NCI-H2227 (cell line): ENCODE data around the gene CCDC69.
"Not testable (repeated sequence)": the region's sequence is repeated elsewhere in the genome, so short reads cannot be mapped to it uniquely, and the experiment has no call there.

ENCODE experiments used
- DNase-seq: peaks from one replicate; lab custom pipeline; 2025; ENCODE audit not compliant: unreplicated experiment; lab: John Stamatoyannopoulos, UW

The CCDC69 gene

DNA sequence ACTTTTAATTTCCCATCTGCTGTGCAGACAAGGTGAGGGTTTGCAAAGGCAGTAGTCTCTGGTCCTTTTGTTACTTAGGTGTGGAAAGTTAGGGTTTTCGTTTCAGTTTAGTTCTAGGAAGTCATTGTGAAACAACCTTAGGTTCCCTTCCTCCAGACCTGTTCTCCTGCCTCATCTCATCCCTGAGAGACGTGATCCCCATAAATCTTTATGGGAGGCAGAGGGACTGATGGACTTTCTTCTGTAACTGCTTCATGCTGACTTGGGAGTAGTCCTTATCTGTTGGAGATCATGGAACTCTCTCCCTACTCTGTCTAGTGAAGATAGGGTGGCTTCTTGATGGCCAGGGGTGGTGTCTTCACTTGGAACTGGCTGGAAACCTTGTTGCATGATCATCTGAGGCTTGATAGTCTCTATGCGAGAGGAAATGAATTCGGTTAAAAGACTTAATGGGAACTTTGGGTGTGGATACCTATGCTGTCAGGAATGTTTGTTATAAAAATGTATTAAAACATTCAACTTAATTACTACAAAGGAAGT lies 21.9 kb upstream of the CCDC69 start:
- no peak for DNase-seq

DNA sequence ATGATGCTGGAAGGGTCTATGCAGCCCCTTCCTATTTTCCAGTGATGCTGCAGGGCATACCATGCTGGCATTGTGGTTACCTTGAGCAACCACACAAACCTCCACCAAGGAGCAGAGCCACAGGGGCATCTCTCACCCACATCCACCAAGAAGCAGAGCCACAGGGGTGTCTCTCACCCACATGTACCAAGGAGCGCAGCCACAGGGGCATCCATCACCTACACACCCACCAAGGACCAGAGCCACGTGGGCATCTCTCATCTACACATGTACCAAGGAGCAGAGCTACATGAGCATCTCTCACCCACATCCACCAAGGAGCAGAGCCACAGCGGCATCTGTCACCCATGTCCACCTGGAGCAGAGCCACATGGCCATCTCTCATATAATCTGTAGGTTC lies 20.3 kb upstream of the CCDC69 start:
- no peak for DNase-seq

DNA sequence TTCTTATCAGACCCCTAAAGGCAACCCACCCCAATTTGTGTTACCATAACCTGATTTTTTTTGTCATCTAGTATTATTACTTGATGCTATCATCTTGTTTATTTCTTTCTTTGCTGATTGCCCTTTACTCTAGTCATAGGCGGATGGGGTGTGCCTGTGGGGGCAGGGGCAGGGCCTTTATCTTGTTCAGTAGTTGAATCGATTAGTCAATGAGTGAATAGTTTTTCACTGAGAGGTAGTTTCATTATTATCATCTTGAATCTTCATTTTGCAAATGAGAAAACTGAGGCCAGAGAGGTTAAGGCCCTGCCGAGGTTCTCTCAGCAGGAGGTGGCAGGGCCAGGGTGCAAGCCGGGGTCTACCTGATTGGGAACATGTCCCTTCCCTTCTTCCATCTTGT lies 19.7 kb upstream of the CCDC69 start:
- no peak for DNase-seq

DNA sequence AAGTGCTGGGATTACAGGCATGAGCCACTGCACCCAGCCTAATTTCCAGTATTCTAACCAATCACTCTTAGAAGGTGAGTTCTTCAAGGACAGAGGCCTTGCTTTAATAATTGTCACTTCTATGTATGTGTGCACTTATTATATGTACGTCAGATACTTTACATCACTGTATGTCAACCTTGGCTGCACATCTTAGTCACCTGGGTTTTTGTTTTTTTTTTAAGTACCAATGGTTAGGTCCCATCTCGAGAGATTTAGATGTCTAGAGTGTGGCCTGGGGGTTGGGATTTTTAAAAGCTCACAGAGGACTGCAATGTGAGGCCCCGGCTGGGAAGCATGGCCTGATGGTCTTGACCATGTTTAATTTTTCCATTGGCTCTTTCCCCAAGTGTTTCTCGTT lies 19.2 kb upstream of the CCDC69 start:
- DNase-seq: no peak

DNA sequence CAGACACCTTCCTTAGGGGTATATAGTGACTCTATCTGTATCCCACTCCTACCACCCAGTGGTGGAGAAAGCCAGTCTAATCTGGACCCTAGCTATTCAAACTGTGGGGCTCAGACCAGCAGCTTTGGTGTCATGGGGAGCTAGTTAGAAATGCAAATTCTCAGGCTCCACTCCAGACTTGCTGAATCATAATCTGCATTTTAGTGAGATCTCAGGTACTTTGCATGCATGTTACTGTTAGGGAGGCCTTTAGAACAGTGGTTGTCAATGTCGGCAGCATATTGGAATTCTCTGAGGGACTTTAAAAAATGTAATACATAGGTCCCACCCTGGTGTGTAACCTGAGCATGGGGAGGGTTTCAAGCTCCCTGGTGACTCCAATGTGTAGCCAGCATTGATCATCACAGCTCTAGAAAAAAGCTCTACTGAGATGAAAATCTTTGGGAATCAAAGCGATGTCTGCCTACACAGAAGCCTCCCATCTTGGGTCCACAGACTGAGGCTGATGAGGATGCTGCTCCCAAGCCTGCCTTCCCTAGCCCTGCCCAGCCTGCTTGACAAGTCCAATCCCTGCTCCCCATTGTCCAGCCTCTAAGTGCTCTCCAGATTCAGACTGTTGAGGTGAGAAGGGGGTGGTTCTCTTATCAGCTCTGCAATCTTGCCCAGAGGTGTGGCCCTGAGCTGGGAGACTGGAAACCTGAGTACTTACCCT lies 17.2 kb upstream of the CCDC69 start:
- no peak for DNase-seq

DNA sequence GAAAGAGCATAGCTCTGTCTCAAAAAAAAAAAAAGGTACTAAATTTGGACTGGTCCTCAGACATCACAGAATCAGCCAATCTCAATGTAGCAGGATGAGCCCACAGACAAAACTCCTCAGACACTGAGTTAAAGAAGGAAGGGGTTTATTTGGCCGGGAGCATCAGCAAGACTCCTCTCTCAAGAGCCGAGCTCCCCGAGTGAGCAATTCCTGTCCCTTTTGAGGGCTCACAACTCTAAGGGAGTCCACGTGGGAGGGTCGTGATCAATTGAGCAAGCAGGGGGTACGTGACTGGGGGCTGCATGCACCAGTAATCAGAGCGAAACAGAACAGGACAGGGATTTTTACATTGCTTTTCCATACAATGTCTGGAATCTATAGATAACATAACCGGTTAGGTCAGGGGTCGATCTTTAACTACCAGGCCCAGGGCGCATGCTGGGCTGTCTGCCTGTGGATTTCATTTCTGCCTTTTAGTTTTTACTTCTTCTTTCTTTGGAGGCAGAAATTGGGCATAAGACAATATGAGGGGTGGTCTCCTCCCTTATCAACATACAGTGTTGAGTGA lies 16.5 kb upstream of the CCDC69 start:
- not testable (repeated sequence) for DNase-seq

DNA sequence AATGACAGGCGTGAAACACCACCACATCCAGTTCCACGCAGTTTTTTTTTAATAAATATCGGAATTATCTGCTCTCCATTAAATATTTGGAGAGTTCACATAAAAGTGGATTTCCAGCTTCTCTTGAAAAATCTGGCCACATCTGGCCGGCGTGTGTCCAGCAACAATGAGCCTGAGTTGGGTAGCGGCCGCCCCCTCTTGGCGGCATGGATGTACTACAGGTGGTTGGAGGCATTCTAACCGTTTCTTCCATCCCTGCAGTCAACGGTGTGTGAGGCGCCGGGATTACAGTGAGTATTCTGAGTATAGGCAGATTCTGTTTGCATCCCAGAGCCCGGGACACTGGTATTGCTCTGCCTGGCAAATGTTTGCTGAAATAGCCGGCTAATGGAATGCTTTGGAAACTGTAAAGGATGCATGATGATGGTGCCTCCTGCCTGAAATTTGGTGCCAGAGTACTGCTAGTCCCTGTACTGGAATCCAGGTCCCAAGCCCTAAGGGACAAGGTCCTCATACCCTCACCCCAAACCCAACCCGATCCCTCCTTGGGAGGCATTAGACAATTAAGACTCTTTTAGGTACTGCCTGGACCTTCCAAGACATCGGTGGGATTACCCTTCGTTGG lies 15.5 kb upstream of the CCDC69 start:
- peak; percentile 61 for DNase-seq

DNA sequence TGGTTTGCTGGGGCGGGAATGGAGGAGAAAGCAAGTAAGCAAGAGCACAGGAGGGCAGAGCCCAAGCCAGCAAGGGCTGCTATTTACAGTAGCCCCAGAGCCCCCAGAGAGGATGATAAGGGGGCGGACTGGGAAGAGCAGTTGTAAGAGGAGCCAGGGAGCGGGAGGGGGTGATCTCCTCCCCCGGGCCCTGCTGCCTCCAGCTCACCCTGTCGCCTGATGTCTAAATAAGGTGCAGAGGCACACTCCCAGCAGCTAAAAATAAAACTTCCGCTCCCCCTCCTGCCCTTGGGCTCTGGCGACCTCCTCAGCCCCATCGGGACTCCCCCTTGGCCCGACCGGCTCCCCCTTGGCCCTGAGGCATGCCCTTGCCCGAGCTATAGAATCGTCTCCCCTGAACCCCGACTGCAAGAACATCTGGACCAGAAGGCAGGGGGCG lies 14.4 kb upstream of the CCDC69 start:
- DNase-seq: no peak

DNA sequence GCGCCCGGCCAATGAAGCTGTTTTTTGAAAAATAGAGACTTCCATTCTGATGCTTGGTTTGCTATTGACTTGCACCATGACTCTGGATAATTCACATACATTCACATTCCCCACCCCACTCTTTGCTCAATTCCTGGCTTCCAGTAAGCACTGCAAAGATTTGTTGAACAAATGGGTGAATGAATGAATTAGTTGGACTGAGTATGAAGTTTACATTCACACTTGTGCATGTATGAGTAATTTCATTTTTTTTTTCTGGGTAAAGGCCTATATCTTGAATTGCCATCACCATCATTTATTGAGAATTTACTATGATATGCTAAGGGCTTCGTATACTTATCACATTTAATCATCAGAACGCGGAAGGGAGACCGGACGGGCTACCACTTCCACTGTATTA lies 13.8 kb upstream of the CCDC69 start:
- no peak for DNase-seq

DNA sequence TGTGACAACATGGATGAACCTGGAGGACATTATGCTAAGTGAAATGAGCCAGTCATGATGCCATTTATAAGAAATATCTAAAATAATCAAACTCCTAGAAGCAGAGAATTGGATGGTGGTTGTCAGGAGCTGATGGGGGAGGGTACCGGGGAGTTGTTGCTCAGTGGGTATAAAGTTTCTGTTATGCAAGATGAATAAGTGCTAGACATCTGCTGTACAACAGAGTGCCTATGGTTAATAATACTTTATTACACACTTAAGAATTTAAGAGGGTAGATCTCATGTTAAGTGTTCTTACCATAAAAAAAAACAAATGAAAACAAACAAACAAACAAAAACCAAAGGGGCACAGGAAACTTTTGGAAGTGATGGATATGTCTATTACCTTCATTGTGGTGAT lies 13.0 kb upstream of the CCDC69 start:
- no peak for DNase-seq

DNA sequence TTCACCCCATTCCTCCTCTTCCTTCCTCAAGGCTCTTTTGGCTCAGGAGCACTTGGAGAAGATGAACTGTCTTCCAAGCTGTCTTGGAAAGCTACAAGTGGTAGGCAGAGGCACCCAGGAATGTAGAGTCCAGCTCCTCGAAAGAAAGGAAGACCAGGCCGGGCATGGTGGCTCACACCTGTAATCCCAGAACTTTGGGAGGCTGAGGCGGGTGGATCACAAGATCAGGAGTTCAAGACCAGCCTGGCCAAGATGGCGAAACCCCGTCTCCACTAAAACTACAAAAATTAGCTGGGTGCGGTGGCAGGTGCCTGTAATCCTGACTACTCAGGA lies 11.3 kb upstream of the CCDC69 start:
- not testable (repeated sequence) for DNase-seq

DNA sequence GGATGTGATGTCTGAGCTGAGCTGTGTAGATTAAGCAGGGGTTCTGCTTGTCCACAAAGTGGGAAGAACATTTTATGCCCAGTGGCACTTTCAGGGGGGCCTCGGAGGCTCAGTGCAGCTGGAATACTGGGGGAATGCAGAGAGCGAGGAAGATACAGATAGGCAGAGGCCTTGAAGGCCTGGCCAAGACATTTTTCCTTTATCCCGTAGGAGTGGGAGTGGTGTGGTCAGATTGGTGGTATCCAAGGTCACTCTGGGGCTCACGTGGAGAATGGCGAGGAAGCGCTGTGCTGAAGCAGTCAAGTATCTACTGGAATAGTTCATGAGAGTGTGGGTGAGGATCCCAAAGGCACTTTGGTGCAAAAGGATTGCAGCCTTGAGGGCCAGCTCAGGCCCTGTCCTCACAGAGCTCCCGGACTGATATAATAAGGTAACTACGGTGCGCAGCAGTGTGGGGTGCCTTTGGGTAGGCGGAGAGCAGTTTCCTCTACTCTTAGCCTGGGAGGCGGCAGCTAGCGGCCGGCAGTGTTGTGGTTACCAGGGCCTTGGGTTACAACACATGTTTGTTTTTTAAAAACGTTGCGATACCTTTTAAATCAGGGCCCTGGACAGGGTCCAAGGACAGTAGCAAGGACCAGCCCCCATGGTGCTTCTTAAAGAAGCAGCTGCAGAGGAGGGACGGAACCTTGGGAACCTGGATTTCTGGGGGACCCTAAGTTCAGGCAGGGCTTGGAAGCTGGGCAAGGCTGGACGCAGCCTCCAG lies 10.8 kb upstream of the CCDC69 start:
- no peak for DNase-seq

DNA sequence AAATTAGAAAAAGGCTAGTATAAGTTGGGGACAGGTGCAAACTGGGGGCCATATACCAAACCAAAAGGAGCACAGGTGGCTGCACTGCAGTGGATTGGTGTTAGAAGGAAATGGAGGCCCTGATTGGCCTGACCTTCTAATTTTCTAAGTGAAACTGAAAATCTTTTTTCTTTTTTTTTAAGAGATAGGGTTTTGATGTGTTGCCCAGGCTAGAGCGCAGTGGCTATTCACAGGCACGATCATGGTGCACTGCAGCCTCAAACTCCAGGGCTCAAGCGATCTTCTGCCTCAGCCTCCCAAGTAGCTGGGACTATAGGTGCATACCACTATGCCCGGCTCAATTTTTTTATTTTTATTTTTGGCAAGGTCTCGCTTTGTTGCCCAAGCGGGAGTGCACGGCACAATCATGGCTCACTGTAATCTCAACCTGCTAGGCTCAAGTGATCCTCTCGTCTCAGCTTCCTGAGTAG lies 9.8 kb upstream of the CCDC69 start:
- no peak for DNase-seq

DNA sequence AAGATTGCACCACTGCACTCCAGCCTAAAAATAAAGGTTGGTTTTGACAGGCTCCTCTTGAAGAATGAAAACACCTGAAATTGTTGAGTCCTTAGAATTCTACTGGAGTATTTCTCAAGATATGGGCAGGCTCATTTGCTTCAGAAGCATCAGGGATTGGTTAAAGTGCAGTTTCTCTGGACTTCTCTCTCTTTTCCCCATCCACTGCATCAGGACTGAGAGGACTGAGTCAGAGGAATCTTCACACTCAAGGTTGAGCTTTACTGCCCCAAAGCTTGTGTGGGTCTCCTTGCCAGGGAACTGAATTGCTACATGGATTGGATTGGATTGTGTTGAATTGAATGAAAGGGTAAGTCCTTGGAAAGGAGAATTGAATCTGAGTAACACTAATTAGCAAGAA lies 7.5 kb upstream of the CCDC69 start:
- no peak for DNase-seq

DNA sequence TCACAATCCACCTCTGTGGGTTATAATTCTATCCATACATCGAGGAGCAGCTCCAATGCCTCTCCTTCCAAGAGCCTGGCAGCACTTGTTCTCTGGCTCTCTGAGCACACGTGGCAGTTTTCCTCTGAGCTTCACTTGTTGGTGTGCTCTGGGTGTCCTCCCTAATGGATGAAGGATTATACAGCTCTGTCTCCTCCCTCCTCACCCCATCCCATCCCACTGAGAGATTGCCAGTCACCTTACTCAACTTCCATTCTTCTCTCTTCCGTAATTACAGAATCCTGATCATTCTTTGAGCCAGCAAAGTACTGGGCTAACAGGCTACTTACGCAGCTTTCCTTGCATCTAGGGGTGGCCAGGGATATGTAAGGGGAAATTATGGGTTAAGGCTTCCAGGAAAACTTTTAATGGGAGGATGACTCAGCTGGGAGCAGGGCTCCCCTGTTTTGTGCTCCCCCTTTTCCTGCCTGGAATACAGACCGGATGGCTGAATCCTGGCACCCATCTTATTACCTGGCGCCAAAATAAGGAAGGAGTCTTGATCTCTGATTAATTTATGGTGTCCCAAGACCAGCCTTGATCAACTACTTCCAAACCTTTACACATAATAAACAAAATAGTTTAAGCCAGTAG lies 6.3 kb upstream of the CCDC69 start:
- no peak for DNase-seq

DNA sequence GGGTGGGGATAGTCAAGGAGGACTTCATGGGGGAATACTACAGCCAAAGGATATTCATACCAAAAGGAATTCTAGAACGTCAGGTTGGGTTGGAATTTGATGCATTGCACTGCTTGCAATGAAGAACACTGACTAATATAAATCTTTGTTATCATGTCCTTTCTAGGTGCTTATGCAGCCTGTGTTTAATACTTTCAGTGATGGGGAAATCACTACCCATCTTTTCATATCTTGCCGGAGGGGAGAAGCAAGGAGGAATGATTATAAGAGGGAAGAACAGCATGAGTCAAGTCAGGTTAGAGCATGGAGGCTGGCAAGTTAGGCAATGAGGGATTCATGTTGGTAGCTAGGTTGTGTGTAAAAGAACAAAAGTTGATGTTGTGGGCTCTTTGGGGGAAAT lies 5.1 kb upstream of the CCDC69 start:
- no peak for DNase-seq

DNA sequence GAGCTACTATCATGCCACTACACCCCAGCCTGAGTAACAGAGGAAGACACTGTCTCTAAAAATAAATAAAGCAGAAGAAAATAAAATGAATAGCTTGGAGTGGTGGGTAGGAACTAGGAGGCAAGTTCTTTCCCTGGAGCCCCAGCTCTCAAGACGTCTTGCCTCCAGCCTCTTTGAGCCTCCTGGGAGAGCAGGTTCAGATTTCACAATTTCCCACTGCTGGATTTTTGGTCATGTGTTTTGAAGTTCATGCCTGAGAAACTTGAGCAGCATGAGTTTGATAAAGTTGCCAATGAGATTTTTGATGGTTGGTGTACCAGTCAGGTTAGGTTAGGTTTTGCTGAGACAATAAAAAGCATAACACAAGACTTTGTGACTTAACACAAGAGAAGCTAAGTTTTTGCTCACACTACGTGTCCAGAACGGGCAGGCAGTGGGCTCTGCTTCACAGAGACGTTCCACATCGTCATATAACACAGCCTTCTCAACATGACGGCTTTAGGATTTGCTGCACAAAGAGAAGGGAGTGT lies 4.1 kb upstream of the CCDC69 start:
- no peak for DNase-seq

DNA sequence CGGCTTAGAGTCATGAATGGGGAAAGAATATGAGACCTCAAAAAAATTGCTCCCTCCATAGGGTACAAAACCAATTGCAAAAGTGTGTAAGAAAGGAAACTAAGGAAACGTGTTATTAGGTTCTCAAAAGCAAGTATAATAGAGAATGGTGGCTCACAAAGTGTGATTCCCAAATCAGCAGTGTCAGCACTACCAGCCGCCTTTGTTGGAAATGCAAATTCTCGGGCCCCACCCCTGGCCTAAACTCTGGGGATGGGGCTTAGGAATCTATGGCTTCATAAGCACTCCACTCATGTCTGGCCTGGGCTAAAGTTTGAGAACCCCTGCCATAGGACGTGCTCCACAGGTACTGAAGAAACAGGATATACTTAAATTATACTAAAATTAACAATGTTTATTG lies 1.6 kb upstream of the CCDC69 start:
- no peak for DNase-seq

DNA sequence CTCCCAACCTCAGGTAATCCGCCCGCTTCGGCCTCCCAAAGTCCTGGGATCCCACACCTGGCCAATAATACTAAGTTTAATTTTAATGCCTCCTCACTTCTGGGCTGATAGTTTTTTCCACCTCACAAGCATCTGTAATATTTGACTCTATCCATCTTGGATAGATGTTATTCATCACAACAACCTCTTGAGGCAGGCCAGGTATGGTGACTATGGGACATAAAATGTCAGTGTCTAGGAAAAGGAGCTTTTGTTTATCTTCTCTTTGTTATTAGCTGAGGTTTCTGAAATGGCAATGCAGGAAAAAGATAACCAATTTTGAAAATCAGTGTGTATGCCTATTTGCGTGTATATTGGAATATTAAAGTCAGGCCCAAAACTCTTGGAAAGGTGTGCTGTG lies 1.2 kb upstream of the CCDC69 start:
- no peak for DNase-seq

DNA sequence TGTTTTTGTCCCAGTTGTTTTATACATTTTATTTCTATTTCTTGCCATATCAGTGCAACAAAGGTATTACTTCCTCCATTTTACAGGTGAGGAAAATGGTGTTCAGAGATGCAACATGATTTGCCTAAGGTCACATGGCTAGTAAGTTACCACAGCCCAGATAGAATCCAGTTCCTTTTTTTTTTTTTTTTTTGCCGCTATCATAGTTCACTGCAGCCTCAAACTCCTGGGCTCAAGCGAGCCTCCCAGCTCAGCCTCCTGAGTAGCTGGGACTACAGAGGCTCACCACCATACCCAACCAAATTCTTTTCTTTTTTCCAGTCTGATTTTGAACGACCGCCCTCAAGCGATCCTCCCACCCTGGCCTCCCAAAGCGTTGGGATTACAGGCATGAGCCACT lies 480 bp upstream of the CCDC69 start:
- no peak for DNase-seq
